Sigmoid colon (tissue), 4 donors: ENCODE results near the gene NLGN1.

ENCODE experiments used
- EP300 ChIP-seq, 4 donors: sonication (generic); formaldehyde crosslinking; IDR thresholded peaks; one replicate each; pipeline ENCODE4 v1.6.1; 2017; ENCODE audit warnings: antibody characterized with exemption in 4 of 4
- TF ChIP-seq, protein P1 (sequence below), 4 experiments: fragments of 450-650 bp in 3 of 4; fragments of 200-600 bp in 1 of 4; IDR thresholded peaks; one replicate each; pipeline ENCODE4 v1.5.1; 2016 to 2019; ENCODE audit warnings: antibody characterized with exemption in 4 of 4, mild to moderate bottlenecking in 3 of 4, moderate library complexity in 2 of 4

DNA sequence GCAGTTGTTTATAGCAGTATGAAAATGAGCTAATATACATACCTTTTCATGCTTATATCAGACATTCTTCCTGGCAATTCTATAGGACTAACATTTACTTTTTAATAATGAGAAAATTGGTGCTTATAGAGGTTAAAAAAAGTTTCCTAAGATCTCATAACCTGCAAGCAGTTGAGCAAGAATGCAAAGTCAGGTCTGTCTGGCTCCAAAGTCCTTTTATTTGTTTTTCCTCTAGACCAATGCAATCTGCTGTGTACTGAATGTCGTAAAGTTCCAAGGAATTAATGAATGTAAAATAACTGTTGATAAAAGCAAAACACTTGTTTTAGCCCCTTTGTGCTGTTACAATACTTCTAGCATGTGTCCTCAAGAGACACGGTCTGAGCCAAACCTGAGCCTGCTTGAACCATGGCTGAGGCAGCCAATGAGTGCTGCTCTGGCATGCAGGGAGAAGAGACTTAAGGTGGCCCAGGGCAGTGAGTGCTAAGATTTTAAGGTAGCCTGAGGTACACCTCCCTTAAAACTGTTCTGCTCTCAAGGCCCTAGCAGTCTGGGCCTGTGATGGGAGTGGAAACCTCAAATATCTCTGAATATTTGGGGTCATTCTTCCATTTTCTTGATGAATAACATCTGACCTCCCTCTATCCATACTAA is 906.5 kb downstream of the NLGN1 start:
- no peak for TF ChIP-seq EP300 (IDR thresholded peaks at IDR 0.05)
- TF ChIP-seq, protein P1, sequence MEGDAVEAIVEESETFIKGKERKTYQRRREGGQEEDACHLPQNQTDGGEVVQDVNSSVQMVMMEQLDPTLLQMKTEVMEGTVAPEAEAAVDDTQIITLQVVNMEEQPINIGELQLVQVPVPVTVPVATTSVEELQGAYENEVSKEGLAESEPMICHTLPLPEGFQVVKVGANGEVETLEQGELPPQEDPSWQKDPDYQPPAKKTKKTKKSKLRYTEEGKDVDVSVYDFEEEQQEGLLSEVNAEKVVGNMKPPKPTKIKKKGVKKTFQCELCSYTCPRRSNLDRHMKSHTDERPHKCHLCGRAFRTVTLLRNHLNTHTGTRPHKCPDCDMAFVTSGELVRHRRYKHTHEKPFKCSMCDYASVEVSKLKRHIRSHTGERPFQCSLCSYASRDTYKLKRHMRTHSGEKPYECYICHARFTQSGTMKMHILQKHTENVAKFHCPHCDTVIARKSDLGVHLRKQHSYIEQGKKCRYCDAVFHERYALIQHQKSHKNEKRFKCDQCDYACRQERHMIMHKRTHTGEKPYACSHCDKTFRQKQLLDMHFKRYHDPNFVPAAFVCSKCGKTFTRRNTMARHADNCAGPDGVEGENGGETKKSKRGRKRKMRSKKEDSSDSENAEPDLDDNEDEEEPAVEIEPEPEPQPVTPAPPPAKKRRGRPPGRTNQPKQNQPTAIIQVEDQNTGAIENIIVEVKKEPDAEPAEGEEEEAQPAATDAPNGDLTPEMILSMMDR (IDR thresholded peaks at IDR 0.05), result no peak
